DLD1 (cell line): ENCODE data around the gene MTARC2.

Experiments
- in situ Hi-C: cut with HindIII; loops from 2 replicates; pipeline ENCODE4 v1.10.0; 2017; ENCODE audit warnings: low sequenced_read_pairs

MTARC2 gene

DNA sequence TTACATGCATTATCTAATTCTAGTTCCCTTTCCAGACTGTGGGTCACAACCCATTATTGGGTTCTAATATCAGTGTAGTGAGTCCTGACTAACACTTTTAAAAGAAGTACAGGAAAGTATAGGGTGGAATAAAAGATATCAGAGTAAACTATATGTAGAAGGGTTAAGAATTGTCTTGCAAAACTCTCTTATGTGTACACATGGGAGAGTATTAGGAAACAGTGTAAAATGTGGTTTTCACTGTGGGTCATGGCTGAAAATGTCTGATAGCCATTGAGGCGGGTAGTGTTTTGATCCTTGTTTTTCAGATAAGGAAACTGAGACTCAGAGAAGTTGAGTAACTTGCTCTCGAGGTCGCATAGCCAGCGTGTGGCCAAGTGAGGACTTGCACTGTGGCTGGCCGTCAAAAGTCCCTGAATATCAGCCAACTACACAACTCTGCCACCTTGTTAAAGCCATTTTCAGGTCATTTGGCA lies 20.0 kb downstream of the MTARC2 start:
- in situ Hi-C loops: no loop called here

DNA sequence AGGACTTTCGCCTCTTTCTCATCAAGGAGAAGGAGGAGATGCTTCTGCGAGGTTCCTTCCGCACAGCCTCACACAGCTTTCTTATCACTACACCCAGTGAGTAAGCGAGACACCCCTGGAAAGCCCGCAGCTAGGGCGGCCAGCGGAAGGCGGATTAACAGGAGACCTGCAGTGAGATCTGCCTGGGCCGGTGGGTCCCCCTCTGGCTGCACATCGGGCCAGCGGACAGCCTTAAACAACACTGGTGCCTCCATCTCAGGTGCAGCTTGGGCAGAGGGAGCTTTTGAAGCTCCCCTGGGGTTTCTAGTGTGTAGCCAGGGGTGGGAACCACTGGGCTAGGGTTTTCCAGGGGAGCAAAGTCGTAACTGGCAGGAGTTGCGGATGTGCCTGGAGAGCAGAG lies 21.1 kb downstream of the MTARC2 start:
- in situ Hi-C loops: no loop called here

DNA sequence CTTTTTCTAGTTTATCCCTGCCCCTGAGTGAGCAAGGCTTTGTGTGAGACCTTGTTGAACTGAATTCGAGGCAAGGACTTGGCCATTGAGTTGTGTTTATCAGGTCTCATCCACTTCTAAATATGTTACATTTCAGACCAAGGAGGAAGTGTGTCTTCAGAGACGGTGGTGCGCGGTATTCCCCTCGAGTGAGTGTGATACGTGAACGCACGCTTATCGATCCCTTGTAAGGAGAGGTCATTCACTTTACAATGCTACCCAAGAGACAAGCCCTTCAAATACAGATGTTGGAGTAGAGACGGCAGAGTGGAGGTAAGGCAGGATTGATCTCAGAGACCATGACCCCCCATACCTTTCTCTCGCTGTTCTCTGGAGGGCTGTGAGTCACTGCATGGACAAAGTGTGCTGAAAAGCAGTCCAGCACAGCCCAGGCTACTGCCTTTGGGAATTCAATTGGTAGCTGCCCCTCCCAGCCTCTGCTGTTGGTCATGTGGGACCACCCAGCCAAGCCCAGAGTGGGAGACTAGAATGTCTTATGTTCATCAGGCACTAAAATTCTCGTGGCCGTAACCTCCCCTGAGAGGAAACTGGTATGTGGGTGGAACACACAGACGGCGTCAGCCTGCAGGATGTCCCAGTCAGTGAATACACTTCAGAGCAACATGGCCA lies 22.3 kb downstream of the MTARC2 start:
- in situ Hi-C loops: no loop called here

DNA sequence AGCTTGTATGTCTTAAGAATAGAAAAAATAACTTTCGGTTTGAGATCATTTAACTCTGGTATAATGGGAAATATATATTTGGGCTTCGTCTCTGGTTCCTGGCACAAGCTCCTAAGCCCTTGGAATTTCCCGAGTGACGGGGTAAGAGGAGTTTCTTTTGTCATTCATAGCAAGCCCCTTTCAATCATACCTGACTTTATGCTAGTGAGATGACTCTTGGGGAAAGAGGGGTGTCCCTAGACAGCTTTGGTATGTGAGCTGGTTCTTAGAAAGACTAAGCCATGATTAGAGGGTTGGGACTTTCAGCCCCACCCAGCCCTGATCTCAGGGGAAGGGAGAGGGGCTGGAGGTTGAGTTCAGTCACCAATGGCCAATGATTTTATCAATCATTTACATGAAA lies 24.7 kb downstream of the MTARC2 start:
- in situ Hi-C loops: no loop called here

DNA sequence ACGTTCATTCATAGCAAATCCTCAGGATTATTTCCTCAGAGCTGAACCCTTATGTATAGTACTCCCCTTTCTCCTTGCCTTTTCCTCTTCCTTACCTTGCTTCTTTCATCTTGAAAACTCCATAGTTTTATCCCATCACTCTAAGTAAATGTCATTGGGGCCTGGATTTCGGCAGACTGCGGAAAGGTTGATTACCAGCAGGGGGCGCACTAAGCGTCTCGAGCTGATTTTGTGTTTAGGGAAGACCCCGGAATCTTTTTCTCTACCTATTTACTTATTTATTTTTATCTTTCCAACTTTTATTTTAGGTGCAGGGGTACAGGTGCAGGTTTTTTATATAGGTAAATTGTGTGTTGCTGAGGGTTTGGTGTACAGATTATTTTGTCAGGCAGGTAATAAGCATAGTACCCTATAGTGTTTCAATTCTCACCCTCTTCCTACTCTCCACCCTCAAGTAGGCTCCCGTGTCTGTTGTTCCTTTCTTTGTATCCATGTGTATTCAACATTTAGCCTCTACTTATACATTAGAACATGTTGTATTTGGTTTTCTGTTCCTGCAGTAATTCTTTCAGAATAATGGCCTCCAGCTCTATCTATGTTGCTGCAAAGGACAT lies 27.2 kb downstream of the MTARC2 start:
- in situ Hi-C loops: no loop called here

DNA sequence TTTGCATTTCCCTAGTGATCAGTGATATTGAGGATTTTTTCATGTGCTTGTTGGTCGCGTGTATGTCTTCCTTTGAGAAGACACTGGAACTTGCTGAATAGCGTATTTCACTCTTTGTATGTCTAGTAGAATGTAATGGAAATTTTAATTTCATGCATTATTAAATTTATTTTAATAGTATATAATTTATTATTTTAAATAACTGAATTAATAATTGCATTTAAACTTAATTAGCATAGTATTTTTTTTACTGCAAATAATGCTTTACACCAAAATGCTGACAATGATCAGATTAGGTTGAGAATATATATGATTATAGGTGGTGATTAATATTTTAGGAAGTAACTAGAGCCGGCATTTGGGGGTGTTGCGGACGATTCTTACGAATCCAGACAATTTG lies 28.1 kb downstream of the MTARC2 start:
- in situ Hi-C loops: no loop called here

DNA sequence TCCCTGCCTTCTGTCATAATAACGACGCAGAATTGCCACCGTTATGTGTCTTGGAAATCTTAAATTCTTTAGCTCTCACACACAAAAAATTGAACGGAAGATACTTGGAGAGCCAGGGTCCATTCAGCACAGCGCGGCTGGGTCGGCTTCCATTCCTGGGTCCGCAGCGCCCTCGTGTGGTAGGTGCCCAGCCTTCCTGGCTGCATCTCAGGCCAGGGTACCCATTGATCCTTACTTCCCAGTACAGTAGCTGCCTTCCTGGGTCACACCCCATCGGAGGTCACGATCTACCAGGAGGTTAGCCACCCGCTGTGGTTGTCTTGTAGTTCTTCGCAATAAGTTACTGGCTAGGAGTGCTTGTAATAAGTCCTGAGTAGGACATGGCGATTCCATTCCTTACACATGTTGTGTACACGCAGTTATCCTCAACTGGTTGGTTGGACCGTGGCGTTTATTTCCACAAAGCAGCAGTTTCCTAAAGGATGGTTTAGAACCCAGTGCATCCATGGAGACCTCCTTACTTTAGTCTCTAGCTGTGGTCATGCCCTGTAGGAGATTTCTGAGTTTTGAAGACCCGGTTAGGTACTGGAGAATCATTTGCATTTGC lies 28.7 kb downstream of the MTARC2 start:
- in situ Hi-C loops: no loop called here

DNA sequence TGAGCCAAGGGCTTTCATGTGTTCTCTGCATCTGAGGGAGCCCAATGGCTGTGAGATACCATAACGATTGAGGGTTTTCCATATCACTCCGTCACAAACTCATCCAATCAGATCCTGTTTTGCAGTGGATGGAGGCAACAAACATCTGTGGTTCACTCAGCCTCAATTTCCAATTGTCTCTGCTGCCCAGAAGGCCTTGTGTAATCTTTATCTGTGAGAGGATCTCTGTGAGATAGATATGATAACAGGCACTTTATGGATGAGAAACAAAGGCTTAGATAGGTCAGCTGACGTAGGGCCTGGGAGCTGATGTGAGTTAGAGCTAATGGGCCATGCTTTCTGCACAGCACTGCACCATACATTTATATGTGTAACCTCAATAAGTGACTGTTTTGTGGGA lies 35.3 kb downstream of the MTARC2 start:
- in situ Hi-C loops: no loop called here

DNA sequence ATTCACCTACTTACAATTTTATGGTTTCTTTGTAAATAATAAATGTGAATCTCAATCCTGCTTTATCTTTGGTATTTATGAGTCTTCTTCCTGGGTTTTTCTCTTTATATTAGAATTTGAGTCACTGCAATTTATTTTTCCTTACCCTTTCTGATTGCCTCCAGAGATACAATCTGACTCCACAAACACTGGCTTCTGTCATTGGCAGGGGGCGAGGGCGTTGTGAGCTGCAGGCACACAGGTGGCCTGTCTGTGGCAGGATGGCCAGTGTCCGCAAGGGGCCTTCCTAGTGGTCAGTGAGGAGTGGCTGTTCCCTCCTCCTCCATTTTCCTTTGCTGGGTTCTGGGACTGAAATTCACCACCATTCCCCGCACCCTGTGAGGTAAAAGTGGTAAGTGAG lies 36.6 kb downstream of the MTARC2 start:
- in situ Hi-C loops: no loop called here

DNA sequence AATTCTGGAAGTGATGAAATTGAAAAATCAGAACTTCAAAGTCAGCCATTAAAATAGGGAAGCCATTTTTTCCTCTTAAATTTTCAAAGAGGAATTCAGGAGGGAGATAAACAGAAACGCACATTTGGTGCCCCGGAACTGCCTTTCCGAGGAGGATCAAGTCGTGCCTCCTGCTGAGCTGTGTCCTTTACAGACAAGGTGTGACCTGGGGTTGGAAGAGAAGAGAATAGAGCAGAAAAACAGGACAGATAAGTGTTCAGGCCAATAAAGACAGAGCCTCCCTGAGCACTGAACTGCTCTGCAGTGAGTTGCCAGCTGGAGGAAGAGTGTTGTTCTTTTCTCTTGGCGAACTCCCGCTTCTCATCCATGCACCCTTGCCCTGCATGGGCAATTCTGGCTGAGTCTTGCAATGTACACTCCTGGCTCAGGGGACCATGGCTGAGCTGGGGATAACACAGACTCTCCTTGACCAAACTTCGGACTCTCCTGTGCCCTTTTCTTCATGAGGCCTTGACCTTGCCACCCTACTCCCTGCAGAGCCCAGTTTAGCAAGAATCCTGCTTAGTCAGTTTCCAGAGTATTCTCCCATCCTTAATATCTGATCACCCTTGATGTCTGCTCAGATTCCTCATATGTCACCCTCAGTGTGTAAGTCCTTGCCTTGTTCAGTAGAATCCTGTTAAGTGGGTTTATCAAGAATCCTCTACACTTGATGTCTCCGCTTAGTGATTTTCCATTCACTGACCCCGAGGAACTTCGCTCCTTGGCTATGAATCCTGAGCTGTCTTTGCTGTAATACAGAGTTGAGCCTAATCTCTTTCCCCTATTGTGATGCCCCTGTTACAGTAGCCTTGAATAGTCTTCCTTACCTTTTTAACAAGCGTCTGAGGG lies 37.3 kb downstream of the MTARC2 start:
- in situ Hi-C loops: no loop called here

DNA sequence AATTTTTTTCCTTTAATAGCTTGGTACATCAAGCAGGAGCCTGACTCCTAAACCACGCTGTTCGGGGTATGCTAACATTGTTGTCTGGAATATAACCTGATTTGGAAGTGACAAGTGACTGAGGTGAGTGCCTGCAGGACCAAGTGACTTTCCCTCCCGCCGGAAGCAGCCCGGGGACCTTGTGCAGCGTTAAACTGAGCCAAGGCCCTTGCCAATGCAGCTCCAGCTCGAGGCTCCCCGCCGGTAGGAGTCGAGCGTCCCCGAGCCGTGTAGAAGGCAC lies 37.9 kb downstream of the MTARC2 start:
- in situ Hi-C loops: no loop called here

DNA sequence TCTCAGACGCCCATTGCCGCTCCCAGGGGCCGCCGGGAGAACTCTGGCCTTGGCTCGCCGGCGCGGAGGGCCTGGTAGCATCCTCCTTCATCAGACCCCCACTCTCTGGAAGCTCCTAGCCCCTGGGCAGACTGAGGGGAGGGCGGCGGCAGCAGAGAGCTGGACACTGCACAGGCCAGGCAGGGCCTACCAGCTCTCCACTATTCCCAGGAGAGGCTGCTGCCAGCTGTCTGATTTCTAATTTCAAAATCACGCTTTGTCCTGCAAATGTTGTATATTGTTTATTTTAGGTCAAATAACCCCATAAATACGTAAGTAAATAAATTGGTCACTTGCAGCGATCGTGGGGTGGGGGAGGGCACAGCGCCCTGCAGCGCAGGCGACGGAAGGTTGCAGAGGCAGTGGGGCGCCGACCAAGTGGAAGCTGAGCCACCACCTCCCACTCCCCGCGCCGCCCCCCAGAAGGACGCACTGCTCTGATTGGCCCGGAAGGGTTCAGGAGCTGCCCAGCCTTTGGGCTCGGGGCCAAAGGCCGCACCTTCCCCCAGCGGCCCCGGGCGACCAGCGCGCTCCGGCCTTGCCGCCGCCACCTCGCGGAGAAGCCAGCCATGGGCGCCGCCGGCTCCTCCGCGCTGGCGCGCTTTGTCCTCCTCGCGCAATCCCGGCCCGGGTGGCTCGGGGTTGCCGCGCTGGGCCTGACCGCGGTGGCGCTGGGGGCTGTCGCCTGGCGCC lies 38.4 kb downstream of the MTARC2 start, which contains the start of gene MTARC1:
MTARC1 (plus strand) TSS at position 577 of the 732 bp plus-strand sequence; CDS start at position 609, 32 bp downstream.
- in situ Hi-C loops: no loop called here

DNA sequence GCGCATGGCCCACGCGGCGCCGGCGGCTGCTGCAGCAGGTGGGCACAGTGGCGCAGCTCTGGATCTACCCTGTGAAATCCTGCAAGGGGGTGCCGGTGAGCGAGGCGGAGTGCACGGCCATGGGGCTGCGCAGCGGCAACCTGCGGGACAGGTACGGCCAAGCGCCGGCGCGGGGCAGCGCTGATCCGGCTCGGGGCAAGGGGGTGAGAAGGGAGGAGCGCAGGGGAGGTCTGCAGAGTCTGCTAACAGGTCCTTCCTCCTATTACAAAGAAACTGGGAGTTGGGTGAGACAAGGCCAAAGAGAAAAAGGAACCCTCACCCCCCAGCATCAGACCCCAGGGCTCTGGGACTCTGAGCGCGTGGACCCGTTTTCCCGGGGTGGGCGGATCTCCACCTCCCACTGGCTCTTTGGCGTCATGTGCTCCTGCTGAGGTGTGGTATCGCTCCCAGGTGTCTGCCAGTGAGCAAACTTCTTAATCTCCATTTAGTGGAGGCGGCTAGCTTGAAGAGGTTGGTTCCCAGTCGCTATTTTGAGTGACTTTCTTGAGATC lies 39.0 kb downstream of the MTARC2 start:
- in situ Hi-C loops: no loop called here

DNA sequence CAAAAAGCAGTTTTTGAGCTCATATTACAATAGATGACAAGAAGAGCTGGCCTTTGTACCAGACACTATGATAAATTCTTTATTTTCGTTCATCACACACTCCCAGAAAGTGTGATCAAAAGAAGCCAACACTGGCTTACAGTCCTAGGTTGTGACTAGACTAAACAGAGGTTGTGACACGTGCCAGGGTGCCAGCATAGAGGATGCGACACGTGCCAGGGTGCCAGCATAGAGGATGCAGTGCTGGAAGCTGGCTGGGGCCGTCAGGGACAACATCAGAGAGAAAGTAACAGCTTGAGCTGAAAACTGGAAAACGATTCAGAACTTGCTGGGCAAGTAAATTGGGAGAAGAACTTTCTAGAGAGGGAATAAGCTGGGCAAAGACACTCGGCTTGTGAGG lies 40.8 kb downstream of the MTARC2 start:
- in situ Hi-C loops: no loop called here

DNA sequence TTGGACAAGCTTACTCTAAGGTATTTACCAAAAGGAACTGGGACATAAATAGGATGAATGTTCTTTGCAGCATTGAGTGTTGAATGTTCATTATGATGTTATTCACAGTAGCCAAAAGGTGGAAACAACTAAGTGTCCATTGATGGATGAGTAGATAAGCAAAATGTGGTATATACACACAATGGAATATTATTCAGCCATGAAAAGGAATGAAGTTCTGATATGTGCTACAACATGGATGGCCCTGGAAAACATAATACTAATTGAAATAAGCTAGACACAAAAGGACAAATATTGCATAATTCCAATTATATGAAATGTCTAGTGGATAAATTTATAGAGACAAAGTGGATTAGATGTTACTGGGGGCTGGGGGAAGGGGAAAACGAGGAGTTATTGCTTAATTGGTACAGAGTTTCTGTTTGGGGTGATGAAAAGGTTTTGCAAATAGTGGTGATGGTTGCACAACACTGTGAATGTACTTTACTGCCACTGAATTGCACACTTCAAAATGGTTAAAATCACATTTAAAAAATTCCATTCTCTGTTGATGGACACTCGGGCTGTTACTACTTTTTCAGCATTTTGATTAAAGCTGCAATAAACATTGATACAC lies 41.5 kb downstream of the MTARC2 start:
- in situ Hi-C loops: no loop called here

DNA sequence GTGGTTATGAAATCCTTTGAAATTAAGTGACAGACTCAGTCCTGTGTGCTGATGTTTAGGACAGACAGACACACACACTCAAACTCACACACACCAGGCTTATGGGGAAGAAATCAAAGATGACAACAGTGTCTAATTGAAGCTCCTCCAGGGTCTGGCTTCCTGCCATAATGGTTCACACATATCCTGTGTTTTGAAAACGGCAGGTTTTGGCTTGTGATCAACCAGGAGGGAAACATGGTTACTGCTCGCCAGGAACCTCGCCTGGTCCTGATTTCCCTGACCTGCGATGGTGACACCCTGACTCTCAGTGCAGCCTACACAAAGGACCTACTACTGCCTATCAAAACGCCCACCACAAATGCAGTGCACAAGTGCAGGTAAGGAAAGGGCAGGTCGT lies 43.2 kb downstream of the MTARC2 start:
- in situ Hi-C loops: no loop called here

DNA sequence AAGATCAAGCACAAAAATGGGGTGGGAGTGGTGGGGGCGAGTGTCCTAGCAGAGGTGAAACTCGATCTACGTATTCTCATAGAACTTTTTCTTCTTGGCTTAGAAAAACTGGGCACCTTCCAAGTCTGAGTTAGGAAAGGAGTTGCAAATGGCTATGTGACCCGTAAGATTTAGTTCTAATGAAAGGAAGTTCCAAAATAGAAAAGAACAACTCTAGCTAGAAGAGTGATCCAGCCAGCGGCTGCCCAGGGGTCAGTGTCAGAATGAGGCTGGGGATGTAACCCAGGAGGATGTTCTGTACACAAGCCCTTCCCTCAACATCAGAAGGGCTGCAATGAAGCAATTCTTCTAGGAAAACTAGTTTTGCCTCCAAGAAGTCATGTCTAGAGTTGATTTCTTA lies 43.8 kb downstream of the MTARC2 start:
- in situ Hi-C loops: no loop called here

DNA sequence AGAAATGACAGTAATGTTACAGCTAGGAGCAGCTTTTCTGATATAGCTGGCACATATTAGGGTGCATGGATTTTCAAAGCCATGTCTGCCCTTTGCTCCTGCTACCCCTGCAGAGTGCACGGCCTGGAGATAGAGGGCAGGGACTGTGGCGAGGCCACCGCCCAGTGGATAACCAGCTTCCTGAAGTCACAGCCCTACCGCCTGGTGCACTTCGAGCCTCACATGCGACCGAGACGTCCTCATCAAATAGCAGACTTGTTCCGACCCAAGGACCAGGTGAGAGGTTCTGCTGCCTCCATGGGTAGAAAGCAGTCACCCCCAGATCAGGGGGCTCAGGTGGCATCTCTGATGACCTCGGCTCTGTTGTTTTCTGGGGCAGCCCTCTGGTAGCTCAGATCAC lies 48.4 kb downstream of the MTARC2 start:
- in situ Hi-C loops: no loop called here

DNA sequence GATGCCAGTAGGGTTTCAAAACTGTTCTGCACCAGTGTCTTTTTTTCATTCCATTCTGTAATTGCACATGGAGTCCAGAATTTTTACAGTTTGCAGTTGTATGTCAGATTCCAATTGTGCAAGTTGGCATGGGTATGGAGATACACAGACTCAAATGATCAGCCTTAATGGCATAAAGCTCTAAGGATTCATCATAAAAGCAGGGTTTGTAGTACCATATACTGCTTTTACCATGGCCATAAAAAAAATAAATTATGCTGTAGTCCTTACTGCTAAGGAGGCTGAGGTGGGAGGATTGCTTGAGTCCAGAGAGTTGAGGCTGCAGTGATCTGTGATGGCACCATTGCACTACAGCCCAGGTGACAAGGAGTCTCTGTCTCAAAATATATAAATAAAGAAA lies 48.9 kb downstream of the MTARC2 start:
- in situ Hi-C loops: no loop called here

DNA sequence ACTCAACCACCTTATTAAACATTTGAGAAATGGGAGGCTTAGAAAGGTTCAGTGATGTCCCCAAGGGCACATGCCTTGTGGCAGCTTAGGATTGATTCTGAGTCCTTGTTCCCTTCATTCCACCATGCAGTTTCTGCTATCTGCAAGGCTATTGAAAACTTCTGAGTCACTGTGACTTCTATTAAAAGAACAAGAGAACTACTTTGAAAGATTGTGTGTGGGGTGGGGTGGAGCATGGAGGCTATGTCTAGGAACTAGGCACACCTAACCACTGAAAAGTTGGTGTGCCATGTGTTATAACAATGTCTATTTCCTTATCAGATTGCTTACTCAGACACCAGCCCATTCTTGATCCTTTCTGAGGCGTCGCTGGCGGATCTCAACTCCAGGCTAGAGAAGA lies 49.4 kb downstream of the MTARC2 start:
- in situ Hi-C loops: no loop called here
